Measurements from ENCODE around the gene ZNF892.
"Not testable (repeated sequence)": the region's sequence is repeated elsewhere in the genome, so short reads cannot be mapped to it uniquely, and the experiment has no call there.

Gene ZNF892

DNA sequence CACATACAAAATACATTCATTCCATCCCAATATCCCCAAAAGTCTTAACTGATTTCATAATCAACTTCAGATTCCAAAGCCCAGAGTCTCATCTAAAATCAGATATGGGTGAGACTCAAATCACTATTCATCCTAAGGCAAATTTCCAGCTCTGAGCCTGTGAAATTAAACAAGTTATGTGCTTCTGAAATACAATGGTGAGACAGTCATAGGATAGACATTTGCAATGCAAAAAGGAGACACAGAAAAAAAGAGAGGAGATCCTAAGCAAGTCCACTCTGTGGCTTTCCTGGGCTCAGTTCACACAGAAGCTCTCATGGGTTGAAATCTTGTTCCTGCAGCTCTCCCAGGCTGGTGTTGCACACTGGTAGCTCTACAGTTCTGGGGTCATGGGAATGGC, 18.3 kb downstream of the ZNF892 start:
- no peak for DNase-seq (ENCODE audit: low spot score)

GRCh38 chr2:95231723-95232122, 24.4 kb downstream of the ZNF892 start:
- DNase-seq (ENCODE audit: low spot score): peak; percentile 73

GRCh38 chr2:95232232-95232631, 24.9 kb downstream of the ZNF892 start:
- DNase-seq (ENCODE audit: low spot score): no peak

DNA sequence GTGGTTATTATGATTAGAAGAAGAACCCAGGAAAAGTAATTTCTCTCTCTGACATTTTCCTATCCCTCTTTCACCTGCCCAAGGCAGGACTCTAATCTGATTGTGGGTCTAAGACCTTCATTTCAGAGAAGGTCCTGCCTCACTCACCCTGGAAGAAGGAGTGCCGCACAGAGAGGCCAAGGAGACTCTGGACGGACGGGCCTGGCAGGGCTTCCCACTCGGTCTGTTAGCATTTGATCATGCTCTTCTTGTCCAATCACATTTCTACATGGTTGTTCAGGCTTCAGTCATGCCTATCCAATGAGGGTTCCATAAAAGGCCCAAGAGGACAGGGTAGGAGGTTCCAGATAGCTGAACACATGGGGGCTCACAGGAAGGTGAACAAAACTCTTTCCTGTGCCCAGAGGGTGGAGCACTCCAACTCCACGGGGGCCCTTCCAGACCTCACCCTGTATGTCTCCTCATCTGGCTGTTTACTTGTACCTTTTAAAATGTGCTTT, 27.0 kb downstream of the ZNF892 start:
- no peak for DNase-seq (ENCODE audit: low spot score)

- no peak for DNase-seq (ENCODE audit: low spot score)
These were observed 27.5 kb downstream of the ZNF892 start for GRCh38 chr2:95234816-95235215.

DNA sequence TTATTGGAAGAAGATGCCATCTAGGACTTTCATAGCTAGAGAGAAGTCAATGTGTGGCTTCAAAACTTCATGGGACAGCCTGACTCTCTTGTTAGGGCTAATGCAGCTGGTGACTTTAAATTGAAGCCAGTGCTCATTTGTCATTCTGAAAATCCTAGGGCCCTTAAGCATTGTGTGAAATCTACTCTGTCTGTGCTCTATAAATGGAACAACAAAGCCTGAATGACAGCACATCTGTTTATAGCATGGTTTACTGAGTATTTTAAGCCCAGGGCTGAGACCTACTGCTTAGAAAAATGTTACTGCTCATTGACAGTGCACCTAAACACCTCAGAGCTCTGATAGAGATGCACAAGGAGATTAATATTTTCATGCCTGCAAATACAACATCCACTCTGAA, 30.8 kb downstream of the ZNF892 start:
- DNase-seq (ENCODE audit: low spot score): no peak

DNA sequence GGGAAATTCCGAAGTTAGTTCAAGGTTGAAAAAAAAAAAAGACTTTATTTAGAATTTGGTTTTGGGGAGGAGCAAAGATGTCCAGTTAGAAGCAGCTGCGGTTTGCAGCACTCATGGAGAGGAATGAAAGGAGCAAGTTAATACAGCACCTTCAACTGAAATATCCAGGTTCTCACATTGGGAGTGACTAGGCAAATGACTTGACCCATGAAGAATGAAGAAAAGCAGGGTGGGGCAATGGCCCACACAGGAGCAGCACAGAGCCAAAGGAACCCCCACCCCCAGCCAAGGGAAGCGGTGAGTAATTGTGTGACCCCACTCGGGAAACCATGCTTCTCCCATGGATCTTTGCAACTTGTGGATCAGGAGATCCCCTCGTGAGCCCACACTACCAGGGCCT, 32.8 kb downstream of the ZNF892 start:
- DNase-seq (ENCODE audit: low spot score): no peak

DNA sequence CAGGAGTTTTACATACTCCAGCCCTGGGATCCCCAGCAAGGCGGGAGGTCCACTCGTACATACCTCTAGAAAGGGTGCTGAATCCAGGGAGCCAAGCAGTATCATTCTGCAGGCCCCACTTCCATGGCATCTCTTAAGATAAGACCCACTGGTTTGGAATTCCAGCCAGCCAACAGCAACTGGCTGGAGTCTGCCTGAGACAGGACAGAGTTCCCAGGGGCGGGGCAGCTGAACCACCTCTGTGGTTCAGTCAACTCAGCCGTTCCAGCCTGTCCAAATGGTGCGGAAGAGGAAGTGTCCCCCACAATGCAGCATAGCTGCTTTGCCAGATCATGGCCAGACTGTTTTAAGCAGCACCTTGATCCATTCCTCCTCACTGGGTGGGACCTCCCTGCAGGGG, 33.2 kb downstream of the ZNF892 start:
- DNase-seq (ENCODE audit: low spot score): no peak

- DNase-seq (ENCODE audit: low spot score): not testable (repeated sequence)
These were observed 34.8 kb downstream of the ZNF892 start for GRCh38 chr2:95242084-95242483.

All from globus pallidus (tissue), 1 donor.